Panc1 (cell line): ENCODE measurements around the gene FYCO1. TPM values are rescaled to one million over a fixed set of nuclear protein-coding genes. Genes with fewer than 3 reads are reported as not detected.

Source experiments
- ATAC-seq: fragments of 200-7000 bp; cut with Tn5 transposase; 2 replicates; pipeline ENCODE4 v1.9.1; 2020; ENCODE audit warnings: mild to moderate bottlenecking, moderate library complexity
- BruUV-seq: library from RNA; stranded (reverse); fragments of 400-500 nt; replicated peaks from 2 replicates; lab custom pipeline; 2021; lab: Mats Ljungman, UMichigan
- CTCF ChIA-PET: fragments of 300-600 bp; sonication (Branson Sonifier 250); formaldehyde crosslinking; loops from one replicate; lab custom pipeline; 2022; ENCODE audit warnings: antibody characterized with exemption; lab: Charles Lee
- POLR2A ChIA-PET: fragments of 300-600 bp; sonication (Branson Sonifier 250); formaldehyde crosslinking; loops from one replicate; lab custom pipeline; 2022; ENCODE audit warnings: antibody characterized with exemption; lab: Charles Lee
- DNase-seq: peaks from one replicate; pipeline ENCODE4 v3.0.0-alpha.2; 2010; ENCODE audit warnings: low read depth, low spot score
- H3K27ac ChIP-seq: 2 replicates; pipeline ENCODE4 v1.5.1; 2011; ENCODE audit warnings: mild to moderate bottlenecking, low read length, inconsistent platforms
- H3K27me3 ChIP-seq: fragments of 200-500 bp; sonication (Bioruptor generic); 2 replicates; pipeline ENCODE4 v1.6.0; 2014; ENCODE audit warnings: low read length, inconsistent platforms; ENCODE audit not compliant: control insufficient read depth, insufficient read depth
- H3K36me3 ChIP-seq: fragments of 200-500 bp; sonication (Bioruptor generic); 2 replicates; pipeline ENCODE4 v1.5.1; 2014; ENCODE audit warnings: inconsistent platforms, mild to moderate bottlenecking, low read length, moderate library complexity; ENCODE audit not compliant: control insufficient read depth, insufficient read depth
- H3K4me1 ChIP-seq: 2 replicates; pipeline ENCODE4 v1.5.1; 2011; ENCODE audit warnings: inconsistent platforms, mild to moderate bottlenecking, low read length, moderate library complexity; ENCODE audit not compliant: control insufficient read depth, insufficient read depth
- H3K4me3 ChIP-seq, 2 experiments: 2 replicates each; pipeline ENCODE4 v1.5.1; 2011 to 2012; ENCODE audit warnings: low read depth in 2 of 2, low read length in 2 of 2, mild to moderate bottlenecking in 2 of 2, inconsistent platforms in 1 of 2, moderate library complexity in 1 of 2
- H3K9me3 ChIP-seq: fragments of 200-500 bp; sonication (Bioruptor generic); 2 replicates; pipeline ENCODE4 v1.5.1; 2014; ENCODE audit warnings: low read depth, mild to moderate bottlenecking, inconsistent platforms, low read length, moderate library complexity; ENCODE audit not compliant: control insufficient read depth, insufficient read depth
- CTCF ChIP-seq: fragments of 450-650 bp; IDR thresholded peaks from 2 replicates; pipeline ENCODE4 v1.5.1; 2017; ENCODE audit warnings: mild to moderate bottlenecking
- POLR2AphosphoS5 ChIP-seq: IDR thresholded peaks from 2 replicates; pipeline ENCODE4 v1.6.1; 2012; ENCODE audit warnings: mild to moderate bottlenecking, low read depth, low read length, moderate library complexity
- REST ChIP-seq, 2 experiments: IDR thresholded peaks; 2 replicates each; pipeline ENCODE4 v1.6.1; 2011 to 2012; ENCODE audit warnings: low read depth in 2 of 2, control low read depth in 1 of 2, low read length in 1 of 2, mild to moderate bottlenecking in 1 of 2, moderate library complexity in 1 of 2; ENCODE audit not compliant: insufficient read depth in 1 of 2
- SIN3A ChIP-seq: IDR thresholded peaks from 2 replicates; pipeline ENCODE4 v1.6.1; 2012; ENCODE audit warnings: low read depth, mild to moderate bottlenecking, low read length, moderate library complexity, borderline replicate concordance; ENCODE audit not compliant: insufficient read depth
- TCF7L2 ChIP-seq: IDR thresholded peaks from 2 replicates; pipeline ENCODE4 v1.6.1; 2011; ENCODE audit warnings: mild to moderate bottlenecking, low read depth, low read length, inconsistent platforms
- in situ Hi-C: cut with HindIII; loops from 2 replicates; pipeline ENCODE4 v1.10.0; 2016; ENCODE audit warnings: low sequenced_read_pairs, low pct_unique_long_range_greater_than_20kb
- intact Hi-C: fragments of 100-400 bp; cut with micrococcal nuclease; formaldehyde crosslinking; loops from one replicate; pipeline ENCODE4 v1.10.0; 2022; ENCODE audit not compliant: unreplicated experiment
- total RNA-seq: library from RNA; stranded (reverse); gene quantifications from one replicate; pipeline ENCODE4 v1.2.1, GENCODE V29; 2021; ENCODE audit not compliant: unreplicated experiment

The FYCO1 gene
- total RNA-seq, 1 experiment from 2014 or later, result 8.7 TPM

- in situ Hi-C loops (no loop called here), intact Hi-C loops (no loop called here)
- Histone ChIP-seq H3K27ac (no peak overlapping the region), H3K9me3 (no peaks in the 10 kb centered on the region), H3K36me3 (no peaks in the 10 kb centered on the region), H3K4me3 (no peak overlapping the region), H3K4me1 (no peaks in the 10 kb centered on the region), H3K27me3 (no peaks in the 10 kb centered on the region)
- BruUV-seq, result no TSS peak
- ATAC-seq (no peak), DNase-seq (no peak)
- ChIA-PET CTCF (no interaction called here), POLR2A (no interaction called here)
- TF ChIP-seq REST (IDR thresholded peaks at IDR 0.05; ENCODE audit: insufficient read depth in 1 of 2, low read depth in 2 of 2, low read length in 1 of 2), result no peak
- no peak for TF ChIP-seq TCF7L2
- no peak for TF ChIP-seq SIN3A
- TF ChIP-seq CTCF, result no peak
- TF ChIP-seq POLR2AphosphoS5, result no peak
These were observed 19.9 kb downstream of the FYCO1 start for GRCh38 chr3:45975686-45976085.

- in situ Hi-C loops, result no loop called here
These were observed 20.9 kb downstream of the FYCO1 start for GRCh38 chr3:45974686-45975085.

More at GRCh38 chr3:45974686-45975085, 20.9 kb downstream of the FYCO1 start:
- H3K27me3 ChIP-seq, result no peaks in the 10 kb centered on the region
- H3K4me1 ChIP-seq, result no peaks in the 10 kb centered on the region
- no peak for ATAC-seq
- no peak for TF ChIP-seq TCF7L2
- no peak for TF ChIP-seq SIN3A
- no peak for TF ChIP-seq POLR2AphosphoS5
- no peak for TF ChIP-seq REST (IDR thresholded peaks at IDR 0.05; ENCODE audit: insufficient read depth in 1 of 2, low read depth in 2 of 2, low read length in 1 of 2)
- no peak for TF ChIP-seq CTCF
- no peak overlapping the region for H3K27ac ChIP-seq
- DNase-seq, result no peak
- no peaks in the 10 kb centered on the region for H3K36me3 ChIP-seq
- no TSS peak for BruUV-seq
- H3K9me3 ChIP-seq, result no peaks in the 10 kb centered on the region
- ChIA-PET CTCF (no interaction called here), POLR2A (no interaction called here)
- no peak overlapping the region for H3K4me3 ChIP-seq
- intact Hi-C loops, result no loop called here
